Measurements from ENCODE around the gene SFRP5.

The SFRP5 gene

GRCh38 chr10:97796651-97797050 lies 24.9 kb upstream of the SFRP5 start:
- Mint-ChIP-seq H3K9me3 (peaks cover 16% of the 10 kb centered on the region), H3K36me3 (ENCODE audit: low read depth) (no peaks in the 10 kb centered on the region), H3K27ac (peak overlapping the region; percentile 79), H3K4me3 (peak overlapping the region; percentile 48), H3K27me3 (no peaks in the 10 kb centered on the region), H3K4me1 (peaks cover 21% of the 10 kb centered on the region)
- DNase-seq (no peak), ATAC-seq (peak; percentile 72)

DNA sequence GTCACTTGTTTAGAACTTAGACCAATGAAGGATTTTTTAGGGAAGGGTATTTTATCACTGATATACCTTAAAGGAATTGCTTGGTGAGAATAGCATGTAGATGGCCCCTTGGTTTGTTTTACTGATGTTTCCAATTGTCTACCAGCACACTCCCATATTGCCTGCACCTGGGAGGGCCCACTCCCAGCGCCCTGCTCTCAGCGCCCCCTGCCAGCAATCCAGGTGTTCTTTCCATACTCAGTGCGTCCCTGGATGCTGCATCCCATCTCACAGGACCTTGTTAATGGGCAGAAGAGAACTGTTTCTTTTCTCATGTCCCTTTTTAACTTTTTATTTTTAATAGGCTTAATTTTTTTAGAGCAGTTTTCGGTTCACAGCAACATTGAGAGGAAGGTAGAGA lies 24.1 kb upstream of the SFRP5 start:
- no peaks in the 10 kb centered on the region for H3K36me3 Mint-ChIP-seq (ENCODE audit: low read depth)
- no peak for DNase-seq
- H3K9me3 Mint-ChIP-seq: peaks cover 16% of the 10 kb centered on the region
- H3K27me3 Mint-ChIP-seq: no peaks in the 10 kb centered on the region
- H3K4me3 Mint-ChIP-seq: no peak overlapping the region
- H3K27ac Mint-ChIP-seq: no peak overlapping the region
- no peak for ATAC-seq
- peaks cover 21% of the 10 kb centered on the region for H3K4me1 Mint-ChIP-seq

- Mint-ChIP-seq H3K9me3 (peaks cover 8% of the 10 kb centered on the region), H3K27me3 (no peaks in the 10 kb centered on the region), H3K4me1 (peaks cover 20% of the 10 kb centered on the region), H3K36me3 (ENCODE audit: low read depth) (no peaks in the 10 kb centered on the region), H3K4me3 (no peak overlapping the region), H3K27ac (no peak overlapping the region)
- ATAC-seq (peak; percentile 65), DNase-seq (peak; percentile 77)
These were observed 20.3 kb upstream of the SFRP5 start for GRCh38 chr10:97791824-97792721.

- Mint-ChIP-seq H3K36me3 (ENCODE audit: low read depth) (no peaks in the 10 kb centered on the region), H3K4me3 (no peak overlapping the region), H3K27ac (no peak overlapping the region), H3K27me3 (no peaks in the 10 kb centered on the region), H3K4me1 (peaks cover 5% of the 10 kb centered on the region), H3K9me3 (no peaks in the 10 kb centered on the region)
- DNase-seq (no peak), ATAC-seq (no peak)
These were observed 18.1 kb upstream of the SFRP5 start for GRCh38 chr10:97789770-97790397.

- ATAC-seq (no peak), DNase-seq (no peak)
- no peak overlapping the region for H3K27ac Mint-ChIP-seq
- no peaks in the 10 kb centered on the region for H3K9me3 Mint-ChIP-seq
- H3K4me3 Mint-ChIP-seq: no peak overlapping the region
- H3K27me3 Mint-ChIP-seq: no peaks in the 10 kb centered on the region
- H3K4me1 Mint-ChIP-seq: peaks cover 5% of the 10 kb centered on the region
- no peaks in the 10 kb centered on the region for H3K36me3 Mint-ChIP-seq (ENCODE audit: low read depth)
These were observed 17.0 kb upstream of the SFRP5 start for GRCh38 chr10:97788552-97789442.

GRCh38 chr10:97785731-97786130 lies 13.9 kb upstream of the SFRP5 start:
- Mint-ChIP-seq H3K27me3 (no peaks in the 10 kb centered on the region), H3K27ac (no peak overlapping the region), H3K36me3 (ENCODE audit: low read depth) (no peaks in the 10 kb centered on the region), H3K4me3 (no peak overlapping the region), H3K9me3 (no peaks in the 10 kb centered on the region), H3K4me1 (peaks cover 22% of the 10 kb centered on the region)
- DNase-seq: no peak
- ATAC-seq: no peak

- Mint-ChIP-seq H3K9me3 (no peaks in the 10 kb centered on the region), H3K4me1 (peaks cover 26% of the 10 kb centered on the region), H3K36me3 (ENCODE audit: low read depth) (no peaks in the 10 kb centered on the region), H3K27ac (no peak overlapping the region), H3K4me3 (no peak overlapping the region), H3K27me3 (no peaks in the 10 kb centered on the region)
- DNase-seq (no peak), ATAC-seq (no peak)
These were observed 13.4 kb upstream of the SFRP5 start for GRCh38 chr10:97785231-97785630.

GRCh38 chr10:97784200-97784810 lies 12.5 kb upstream of the SFRP5 start:
- Mint-ChIP-seq H3K4me1 (peaks cover 27% of the 10 kb centered on the region), H3K36me3 (ENCODE audit: low read depth) (no peaks in the 10 kb centered on the region), H3K9me3 (no peaks in the 10 kb centered on the region), H3K27me3 (no peaks in the 10 kb centered on the region), H3K27ac (no peak overlapping the region), H3K4me3 (no peak overlapping the region)
- DNase-seq: no peak
- ATAC-seq: no peak

DNA sequence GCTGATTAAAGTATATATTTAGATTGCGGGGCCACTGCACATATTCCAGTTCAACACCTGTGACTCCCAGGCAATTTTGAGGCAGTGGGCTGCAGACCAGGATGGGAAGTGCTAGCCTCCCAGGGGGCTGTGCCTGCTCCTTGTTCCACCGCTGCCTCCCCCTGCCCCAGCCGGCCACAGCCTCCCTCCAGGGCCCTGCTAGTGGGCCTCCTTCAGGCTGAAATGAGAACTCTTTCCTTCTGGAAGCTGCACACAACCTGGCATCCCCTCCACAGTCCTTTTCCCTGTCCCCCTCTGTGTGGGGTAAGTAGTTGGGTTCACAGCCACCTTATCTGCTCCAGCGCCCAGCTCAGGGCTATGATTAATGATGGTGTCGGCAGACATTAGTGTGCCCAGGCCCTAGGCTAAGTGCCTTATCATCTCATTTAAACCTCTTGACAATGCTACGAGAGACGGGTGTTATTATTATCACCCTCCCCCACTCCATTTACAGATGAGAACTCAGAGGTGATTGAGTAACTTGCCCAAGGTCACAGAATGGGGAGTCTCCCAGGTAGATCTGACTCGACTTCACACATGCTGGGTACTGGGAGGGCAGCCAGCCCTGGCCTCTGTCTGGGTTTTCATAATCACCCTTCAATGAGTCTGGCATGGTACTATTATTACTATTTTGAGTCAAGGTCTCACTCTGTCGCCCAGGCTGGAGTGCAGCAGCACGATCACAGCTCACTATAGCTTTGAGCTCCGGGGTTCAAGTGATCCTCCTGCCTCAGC lies 10.8 kb upstream of the SFRP5 start:
- DNase-seq (no peak), ATAC-seq (no peak)
- Mint-ChIP-seq H3K27me3 (no peaks in the 10 kb centered on the region), H3K36me3 (ENCODE audit: low read depth) (no peaks in the 10 kb centered on the region), H3K9me3 (no peaks in the 10 kb centered on the region), H3K4me3 (no peak overlapping the region), H3K4me1 (peaks cover 24% of the 10 kb centered on the region), H3K27ac (no peak overlapping the region)

DNA sequence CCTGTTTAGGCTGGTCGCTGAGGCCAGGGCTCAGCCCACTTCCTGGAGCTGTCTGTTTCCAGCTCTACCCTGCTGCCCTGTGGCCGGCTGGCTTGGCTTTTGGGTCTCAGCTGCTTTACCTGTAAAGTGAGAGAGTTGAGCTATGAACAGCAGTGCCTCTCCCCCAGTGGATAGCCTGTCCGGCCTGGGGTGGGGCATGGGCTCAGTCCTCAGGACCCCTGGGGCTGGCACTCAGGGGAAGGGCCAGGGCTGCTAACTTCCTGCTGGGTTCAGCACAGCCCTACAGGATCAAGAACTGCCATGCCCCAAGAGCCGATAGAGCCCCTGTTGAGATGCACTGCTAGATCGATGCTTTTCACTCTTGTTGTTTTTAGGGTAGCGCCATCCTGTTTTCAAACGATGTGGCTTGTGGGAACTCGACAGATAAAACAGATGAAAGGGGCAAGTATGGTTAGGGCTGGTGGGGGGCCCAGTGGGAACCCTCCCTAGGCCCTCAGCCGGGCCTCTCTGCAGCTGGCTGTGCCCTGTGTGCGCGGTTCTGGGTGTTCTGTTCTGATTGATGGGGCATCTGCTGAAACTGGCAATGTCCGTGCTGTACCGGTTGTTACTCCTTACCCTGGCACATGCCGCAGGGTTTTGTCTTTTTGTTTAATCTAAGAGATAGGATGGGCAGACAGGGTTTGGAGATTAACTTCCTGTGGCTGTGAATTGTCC lies 10.0 kb upstream of the SFRP5 start:
- ATAC-seq (peak; percentile 41), DNase-seq (no peak)
- H3K4me3 Mint-ChIP-seq: no peak overlapping the region
- H3K4me1 Mint-ChIP-seq: peaks cover 24% of the 10 kb centered on the region
- no peaks in the 10 kb centered on the region for H3K36me3 Mint-ChIP-seq (ENCODE audit: low read depth)
- H3K27ac Mint-ChIP-seq: peak overlapping the region; percentile 69
- no peaks in the 10 kb centered on the region for H3K9me3 Mint-ChIP-seq
- no peaks in the 10 kb centered on the region for H3K27me3 Mint-ChIP-seq

GRCh38 chr10:97780841-97781617 lies 9.2 kb upstream of the SFRP5 start:
- no peak overlapping the region for H3K4me3 Mint-ChIP-seq
- ATAC-seq (peak; percentile 14), DNase-seq (no peak)
- peak overlapping the region; percentile 39 for H3K27ac Mint-ChIP-seq
- H3K4me1 Mint-ChIP-seq: peaks cover 24% of the 10 kb centered on the region
- H3K27me3 Mint-ChIP-seq: no peaks in the 10 kb centered on the region
- H3K9me3 Mint-ChIP-seq: no peaks in the 10 kb centered on the region
- H3K36me3 Mint-ChIP-seq (ENCODE audit: low read depth): no peaks in the 10 kb centered on the region

DNA sequence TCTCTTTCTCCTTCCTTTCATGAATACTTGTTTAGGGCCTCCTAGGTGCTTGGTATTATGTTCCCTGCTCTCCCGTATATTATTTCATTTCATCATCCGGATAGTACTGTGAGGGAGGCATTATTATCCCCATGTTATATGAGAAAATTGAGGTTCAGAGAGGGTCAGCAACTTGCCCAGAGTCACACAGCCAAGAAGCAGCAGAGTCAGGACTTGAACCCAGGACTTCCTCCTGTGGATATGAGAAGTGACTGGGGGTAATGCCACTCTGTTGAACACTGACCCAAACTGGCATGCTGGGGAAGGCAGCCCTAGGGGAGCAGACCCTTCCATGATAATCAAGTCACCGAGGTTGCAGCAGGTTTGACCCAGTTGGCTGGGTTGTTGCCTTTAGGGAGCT lies 8.2 kb upstream of the SFRP5 start:
- ATAC-seq (no peak), DNase-seq (no peak)
- Mint-ChIP-seq H3K36me3 (ENCODE audit: low read depth) (no peaks in the 10 kb centered on the region), H3K9me3 (no peaks in the 10 kb centered on the region), H3K4me3 (no peak overlapping the region), H3K4me1 (peaks cover 24% of the 10 kb centered on the region), H3K27me3 (no peaks in the 10 kb centered on the region), H3K27ac (no peak overlapping the region)

DNA sequence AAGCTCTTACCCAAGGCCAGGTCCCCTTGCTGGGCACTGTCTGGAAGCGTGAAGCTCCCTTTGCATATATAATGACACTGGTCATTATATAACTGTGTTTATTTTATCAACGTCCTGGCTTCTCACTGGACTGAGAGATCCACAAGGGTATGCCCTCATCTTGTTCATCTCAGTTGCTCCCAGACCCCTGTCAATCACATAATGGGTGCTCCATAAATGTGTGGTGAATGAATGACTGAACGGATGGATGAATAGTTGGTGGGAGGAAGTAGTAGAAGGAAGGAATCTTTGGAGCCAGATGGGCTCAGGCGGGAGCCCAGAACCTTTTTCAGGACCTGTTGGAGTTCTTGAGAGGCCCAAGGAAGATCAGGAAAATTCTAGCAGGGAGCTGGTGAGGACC lies 7.7 kb upstream of the SFRP5 start:
- Mint-ChIP-seq H3K4me3 (no peak overlapping the region), H3K36me3 (ENCODE audit: low read depth) (no peaks in the 10 kb centered on the region), H3K27me3 (no peaks in the 10 kb centered on the region), H3K9me3 (no peaks in the 10 kb centered on the region), H3K4me1 (peaks cover 24% of the 10 kb centered on the region), H3K27ac (no peak overlapping the region)
- ATAC-seq: no peak
- DNase-seq: no peak

Measured in activated naive CD8-positive, alpha-beta T cell treated with anti-CD3 and anti-CD28 coated beads, Interleukin-2, amount 50 U/mL, for 24 hours (primary cell).